Astrocyte (in vitro differentiated cells and primary cell): ENCODE data around the gene ZNF185.

Experiments
- EZH2 ChIP-seq: IDR thresholded peaks from 2 replicates; pipeline ENCODE4 v1.6.1; 2012; ENCODE audit warnings: mild to moderate bottlenecking, low read length, inconsistent platforms; ENCODE audit not compliant: insufficient read depth
- TF ChIP-seq, protein P1 (sequence below): IDR thresholded peaks from 2 replicates; pipeline ENCODE4 v1.5.1; 2011; ENCODE audit warnings: low read depth, mild to moderate bottlenecking, inconsistent platforms, low read length, moderate library complexity; ENCODE audit not compliant: insufficient read depth

- TF ChIP-seq EZH2: no peak
- TF ChIP-seq, protein P1, sequence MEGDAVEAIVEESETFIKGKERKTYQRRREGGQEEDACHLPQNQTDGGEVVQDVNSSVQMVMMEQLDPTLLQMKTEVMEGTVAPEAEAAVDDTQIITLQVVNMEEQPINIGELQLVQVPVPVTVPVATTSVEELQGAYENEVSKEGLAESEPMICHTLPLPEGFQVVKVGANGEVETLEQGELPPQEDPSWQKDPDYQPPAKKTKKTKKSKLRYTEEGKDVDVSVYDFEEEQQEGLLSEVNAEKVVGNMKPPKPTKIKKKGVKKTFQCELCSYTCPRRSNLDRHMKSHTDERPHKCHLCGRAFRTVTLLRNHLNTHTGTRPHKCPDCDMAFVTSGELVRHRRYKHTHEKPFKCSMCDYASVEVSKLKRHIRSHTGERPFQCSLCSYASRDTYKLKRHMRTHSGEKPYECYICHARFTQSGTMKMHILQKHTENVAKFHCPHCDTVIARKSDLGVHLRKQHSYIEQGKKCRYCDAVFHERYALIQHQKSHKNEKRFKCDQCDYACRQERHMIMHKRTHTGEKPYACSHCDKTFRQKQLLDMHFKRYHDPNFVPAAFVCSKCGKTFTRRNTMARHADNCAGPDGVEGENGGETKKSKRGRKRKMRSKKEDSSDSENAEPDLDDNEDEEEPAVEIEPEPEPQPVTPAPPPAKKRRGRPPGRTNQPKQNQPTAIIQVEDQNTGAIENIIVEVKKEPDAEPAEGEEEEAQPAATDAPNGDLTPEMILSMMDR: no peak
Observed at GRCh38 chrX:152917656-152918579, 20.1 kb downstream of the ZNF185 start.
